Spinal cord (tissue), 10 donors: ENCODE results near the gene SNPH. TPM values are rescaled to one million over a fixed set of nuclear protein-coding genes. Genes with fewer than 3 reads are reported as not detected.
A peak's percentile ranks its signal among the peaks of the same experiment; 100 is the strongest.
"Not testable (repeated sequence)": the region's sequence is repeated elsewhere in the genome, so short reads cannot be mapped to it uniquely, and the experiment has no call there.

Source experiments
- DNase-seq, 6 donors: peaks; one replicate each; pipeline versions ENCODE4 v3.0.0 to v3.0.0-alpha.2; 2013 to 2015; ENCODE audit warnings: low spot score in 6 of 6, low read depth in 4 of 6
- H3K27ac ChIP-seq: one replicate; pipeline ENCODE4 v1.5.1; 2013; ENCODE audit warnings: low read depth, low read length, control low read depth
- H3K27me3 ChIP-seq: one replicate; pipeline ENCODE4 v1.6.1; 2013; ENCODE audit warnings: low read length; ENCODE audit not compliant: control insufficient read depth, insufficient read depth
- H3K36me3 ChIP-seq: one replicate; pipeline ENCODE4 v1.6.1; 2013; ENCODE audit warnings: low read length; ENCODE audit not compliant: control insufficient read depth, insufficient read depth
- H3K4me1 ChIP-seq: one replicate; pipeline ENCODE4 v1.6.1; 2013; ENCODE audit warnings: low read length; ENCODE audit not compliant: control insufficient read depth, insufficient read depth
- H3K4me3 ChIP-seq: one replicate; pipeline ENCODE4 v1.5.1; 2013; ENCODE audit warnings: low read depth, low read length, control low read depth
- H3K9me3 ChIP-seq: one replicate; pipeline ENCODE4 v1.6.1; 2013; ENCODE audit warnings: low read length; ENCODE audit not compliant: control insufficient read depth, insufficient read depth
- WGBS: methylation state at CpG from one replicate; pipeline ENCODE4 v1.1.5; 2013; ENCODE audit warnings: missing lambda C conversion rate; ENCODE audit not compliant: insufficient coverage; 5-methylcytosine and 5-hydroxymethylcytosine counted together
- polyA plus RNA-seq, 2 donors: library from polyadenylated mRNA; unstranded; fragments of 120-200 nt; gene quantifications; one replicate each; pipeline ENCODE4 v1.2.1, GENCODE V29; 2013; ENCODE audit not compliant: insufficient read length in 2 of 2
- total RNA-seq, 2 donors: library from RNA; depleted of rRNA in 1 of 2; stranded (reverse); fragments of 120-200 nt in 1 of 2; fragments of >200 nt in 1 of 2; gene quantifications; one replicate each; pipeline versions ENCODE4 v1.2.3 to v1.2.4, GENCODE V29; 2013 to 2014
- donor health status: healthy.

Gene SNPH
- total and polyA plus RNA-seq, 4 donors = 12.2 to 46.7 (median 33.9) TPM

GRCh38 chr20:1232286-1233111 is 33.6 kb upstream of the SNPH start:
- Histone ChIP-seq H3K27ac (no peak overlapping the region), H3K4me3 (no peak overlapping the region), H3K9me3 (no peaks in the 10 kb centered on the region), H3K4me1 (no peaks in the 10 kb centered on the region), H3K27me3 (peaks cover 12% of the 10 kb centered on the region), H3K36me3 (no peaks in the 10 kb centered on the region)
- no peak for DNase-seq
- WGBS = no CpG with 5 or more reads among the region's 3 CpGs

GRCh38 chr20:1240549-1240948 is 25.5 kb upstream of the SNPH start:
- no peak for DNase-seq
- Histone ChIP-seq H3K9me3 (no peaks in the 10 kb centered on the region), H3K4me1 (no peaks in the 10 kb centered on the region), H3K36me3 (no peaks in the 10 kb centered on the region), H3K27ac (no peak overlapping the region), H3K27me3 (no peaks in the 10 kb centered on the region), H3K4me3 (no peak overlapping the region)
- WGBS = 100% methylated on average over 1 of the region's 5 CpGs

DNA sequence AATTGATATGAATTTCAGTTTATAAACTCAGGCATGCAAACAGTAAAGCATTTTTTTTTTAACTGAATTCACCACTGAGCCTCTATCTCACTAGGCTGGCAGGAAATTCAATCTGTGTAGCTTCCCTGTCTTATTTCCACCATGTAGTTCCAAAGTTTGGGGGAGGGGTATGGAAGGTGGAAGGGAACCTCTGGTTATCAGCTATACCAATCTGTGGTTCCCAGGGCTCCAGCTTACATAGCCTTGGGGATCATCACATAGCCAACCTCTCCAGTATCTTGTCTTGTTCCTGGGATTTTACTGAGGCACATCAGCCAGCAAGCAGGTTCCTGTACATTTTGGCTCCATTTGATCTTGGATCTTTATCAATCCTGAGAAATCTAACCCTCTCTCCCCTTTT is 24.6 kb upstream of the SNPH start:
- Histone ChIP-seq H3K27me3 (no peaks in the 10 kb centered on the region), H3K36me3 (no peaks in the 10 kb centered on the region), H3K9me3 (no peaks in the 10 kb centered on the region), H3K27ac (no peak overlapping the region), H3K4me1 (no peaks in the 10 kb centered on the region), H3K4me3 (no peak overlapping the region)
- DNase-seq = no peak

- Histone ChIP-seq H3K4me3 (no peak overlapping the region), H3K36me3 (no peaks in the 10 kb centered on the region), H3K27me3 (no peaks in the 10 kb centered on the region), H3K4me1 (no peaks in the 10 kb centered on the region), H3K9me3 (no peaks in the 10 kb centered on the region), H3K27ac (no peak overlapping the region)
- no CpG with 5 or more reads among the region's 3 CpGs for WGBS
- DNase-seq = no peak
These were observed 24.0 kb upstream of the SNPH start for GRCh38 chr20:1242099-1242498.

- no CpG with 5 or more reads among the region's 2 CpGs for WGBS
- H3K27ac ChIP-seq = no peak overlapping the region
- H3K4me3 ChIP-seq = no peak overlapping the region
- no peak for DNase-seq
- H3K36me3 ChIP-seq = no peaks in the 10 kb centered on the region
- H3K9me3 ChIP-seq = no peaks in the 10 kb centered on the region
- H3K4me1 ChIP-seq = no peaks in the 10 kb centered on the region
- H3K27me3 ChIP-seq = no peaks in the 10 kb centered on the region
These were observed 23.6 kb upstream of the SNPH start for GRCh38 chr20:1242530-1242929.

GRCh38 chr20:1245578-1245977 is 20.5 kb upstream of the SNPH start:
- WGBS = no CpG with 5 or more reads among the region's 2 CpGs
- H3K4me3 ChIP-seq = no peak overlapping the region
- H3K27ac ChIP-seq = no peak overlapping the region
- no peak for DNase-seq
- H3K27me3 ChIP-seq = no peaks in the 10 kb centered on the region
- no peaks in the 10 kb centered on the region for H3K36me3 ChIP-seq
- no peaks in the 10 kb centered on the region for H3K9me3 ChIP-seq
- no peaks in the 10 kb centered on the region for H3K4me1 ChIP-seq

DNA sequence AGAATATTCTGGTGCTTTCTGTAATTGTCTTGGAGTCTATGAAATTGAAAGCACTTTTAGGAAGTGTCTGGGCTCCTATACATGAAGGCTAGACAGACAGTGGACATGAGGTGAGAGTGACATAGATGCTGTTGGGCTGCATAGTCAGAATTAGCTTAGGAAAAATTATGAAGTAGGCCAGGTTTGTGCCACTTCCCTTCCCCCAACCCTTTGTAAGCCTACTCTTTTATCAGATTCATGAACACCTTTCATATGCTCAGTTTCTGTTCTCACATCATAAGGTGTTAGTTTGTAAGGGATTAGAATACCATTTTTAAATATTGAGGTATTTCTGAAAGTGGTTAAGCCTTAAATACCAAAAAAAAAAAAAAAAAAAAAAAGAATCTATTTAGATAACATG is 18.4 kb upstream of the SNPH start:
- Histone ChIP-seq H3K4me3 (no peak overlapping the region), H3K4me1 (no peaks in the 10 kb centered on the region), H3K9me3 (no peaks in the 10 kb centered on the region), H3K27me3 (no peaks in the 10 kb centered on the region), H3K36me3 (no peaks in the 10 kb centered on the region), H3K27ac (no peak overlapping the region)
- DNase-seq = no peak

GRCh38 chr20:1250282-1250681 is 15.8 kb upstream of the SNPH start:
- DNase-seq, H3K4me1 ChIP-seq, H3K27me3 ChIP-seq, H3K27ac ChIP-seq, H3K36me3 ChIP-seq, H3K4me3 ChIP-seq, H3K9me3 ChIP-seq: not testable (repeated sequence)
- no CpG with 5 or more reads among the region's 2 CpGs for WGBS

DNA sequence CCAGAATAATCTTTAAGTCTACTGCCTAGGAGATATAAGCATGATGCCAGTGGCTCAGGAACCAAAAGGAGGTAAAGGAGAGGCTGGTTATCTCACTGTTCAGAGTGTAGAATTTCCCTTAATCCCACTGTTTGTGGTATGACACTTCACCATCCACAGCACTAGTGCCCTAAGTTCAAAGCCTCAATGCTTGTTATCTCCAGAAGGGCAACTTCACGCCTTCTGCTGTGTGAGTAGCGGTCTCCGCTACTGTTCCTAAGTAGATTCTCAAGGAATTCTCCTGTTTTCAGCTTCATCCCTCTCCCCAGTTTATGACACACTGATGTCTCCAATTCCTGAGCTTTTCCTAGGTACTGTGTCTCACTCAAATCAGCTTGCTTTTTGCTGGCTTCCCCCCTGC is 13.7 kb upstream of the SNPH start:
- Histone ChIP-seq H3K4me3 (no peak overlapping the region), H3K27ac (no peak overlapping the region), H3K9me3 (no peaks in the 10 kb centered on the region), H3K4me1 (no peaks in the 10 kb centered on the region), H3K27me3 (no peaks in the 10 kb centered on the region), H3K36me3 (no peaks in the 10 kb centered on the region)
- no peak for DNase-seq
- 60% methylated on average over 3 of the region's 3 CpGs for WGBS

- Histone ChIP-seq H3K27ac (no peak overlapping the region), H3K9me3 (no peaks in the 10 kb centered on the region), H3K4me1 (no peaks in the 10 kb centered on the region), H3K36me3 (no peaks in the 10 kb centered on the region), H3K4me3 (no peak overlapping the region), H3K27me3 (no peaks in the 10 kb centered on the region)
- 14% methylated on average over 1 of the region's 2 CpGs for WGBS
- peak in 1 of 6 donors; percentile 59 for DNase-seq
These were observed 11.8 kb upstream of the SNPH start for GRCh38 chr20:1254254-1254653.
